ENCODE results near the gene PRR11. TPM values are rescaled to one million over a fixed set of nuclear protein-coding genes. Genes with fewer than 3 reads are reported as not detected.
A peak's percentile ranks its signal among the peaks of the same experiment; 100 is the strongest.

Gene PRR11
- total and polyA plus RNA-seq, 2 of the 8 experiments (the other 6 are each of a cell fraction or from before 2014, with no cell fraction given), result 32.7 to 83.0 TPM

DNA sequence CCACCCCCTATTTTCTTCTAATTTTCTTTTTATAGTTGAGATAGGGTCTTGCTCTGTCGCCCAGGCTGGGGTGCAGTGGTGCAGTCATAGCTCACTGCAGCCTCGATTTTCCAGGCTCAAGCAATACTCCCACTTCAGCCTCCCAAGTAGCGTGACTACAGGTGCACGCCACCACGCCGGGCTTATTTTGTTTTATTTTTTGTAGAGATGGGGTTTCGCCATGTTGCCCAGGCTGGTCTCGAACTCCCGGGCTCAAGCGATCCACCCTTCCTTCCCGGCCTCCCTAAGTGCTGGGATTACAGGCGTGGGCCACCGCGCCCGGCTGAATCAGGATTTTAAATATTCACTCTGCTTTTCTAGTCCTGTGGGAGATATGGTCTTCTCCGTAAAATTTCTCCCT is 63.8 kb downstream of the PRR11 start:
- no peaks in the 10 kb centered on the region; a peak in 2 of 7 replicates for H3K4me1 ChIP-seq (replicated peaks in 1 of 4; ENCODE audit: control insufficient read depth in 3 of 4, insufficient read depth in 4 of 4, low read length in 3 of 4)
- H3K14ac ChIP-seq (ENCODE audit: insufficient read length), result no peak overlapping the region
- H4K91ac ChIP-seq (replicated peaks; ENCODE audit: insufficient read length, low read length), result no peak overlapping the region
- H3K56ac ChIP-seq (replicated peaks; ENCODE audit: insufficient read length, low read depth, low read length), result no peak overlapping the region
- no peak overlapping the region for H3K9ac ChIP-seq (replicated peaks in 1 of 4; ENCODE audit: extremely low read depth in 1 of 4, low read depth in 3 of 4, low read length in 3 of 4)
- no peak for TF ChIP-seq CHD2 (IDR thresholded peaks at IDR 0.05; ENCODE audit: low read length)
- TF ChIP-seq SAP30 (IDR thresholded peaks at IDR 0.05; ENCODE audit: insufficient read depth, insufficient replicate concordance, low read length), result no peak
- TF ChIP-seq, protein P1, sequence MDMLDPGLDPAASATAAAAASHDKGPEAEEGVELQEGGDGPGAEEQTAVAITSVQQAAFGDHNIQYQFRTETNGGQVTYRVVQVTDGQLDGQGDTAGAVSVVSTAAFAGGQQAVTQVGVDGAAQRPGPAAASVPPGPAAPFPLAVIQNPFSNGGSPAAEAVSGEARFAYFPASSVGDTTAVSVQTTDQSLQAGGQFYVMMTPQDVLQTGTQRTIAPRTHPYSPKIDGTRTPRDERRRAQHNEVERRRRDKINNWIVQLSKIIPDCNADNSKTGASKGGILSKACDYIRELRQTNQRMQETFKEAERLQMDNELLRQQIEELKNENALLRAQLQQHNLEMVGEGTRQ (IDR thresholded peaks at IDR 0.05; ENCODE audit: low read length), result no peak
- no peak for TF ChIP-seq KDM4A (IDR thresholded peaks at IDR 0.05; ENCODE audit: low read depth, low read length, severe bottlenecking)
- TF ChIP-seq TAF7 (optimal IDR thresholded peaks at IDR 0.05; ENCODE audit: borderline replicate concordance, low read depth, low read length), result no peak
- no peak for TF ChIP-seq BRCA1 (IDR thresholded peaks at IDR 0.05; ENCODE audit: low read depth, low read length)
- no peak for TF ChIP-seq POU5F1 (IDR thresholded peaks at IDR 0.05; ENCODE audit: low read depth, low read length)
- peak overlapping the region in 1 of 2 experiments; percentile 64; a peak in 1 of 4 replicates for H3K4me2 ChIP-seq (ENCODE audit: insufficient read depth in 1 of 2, low read depth in 2 of 2, low read length in 2 of 2)
- H3K9me3 ChIP-seq (ENCODE audit: insufficient read depth in 2 of 2, low read depth in 1 of 2, low read length in 1 of 2), result no peaks in the 10 kb centered on the region
- H3K27me3 ChIP-seq (replicated peaks in 1 of 4; ENCODE audit: control insufficient read depth in 3 of 4, extremely low read depth in 1 of 4, insufficient read depth in 3 of 4, low read length in 3 of 4), result no peaks in the 10 kb centered on the region
- no peaks in the 10 kb centered on the region for H3K79me2 ChIP-seq (ENCODE audit: control insufficient read depth in 1 of 2, insufficient read depth in 2 of 2, low read length in 2 of 2)
- H2AFZ ChIP-seq (ENCODE audit: low read length), result peak overlapping the region; percentile 96; the same call in 1 of the 2 replicates
- H3K27ac ChIP-seq (ENCODE audit: low read depth, low read length), result no peak overlapping the region
- H4K8ac ChIP-seq (ENCODE audit: extremely low read depth, insufficient read depth, low read length), result peak overlapping the region; percentile 71; the same call in 1 of the 2 replicates
- ChIA-PET CTCF (ENCODE audit: partially characterized antibody) (interaction anchor here (0.7 to 1.2 kb wide), 2 partner anchors 8 to 11 kb away, joined by 3 to 4 read pairs; no protein-coding TSS in a partner anchor), POLR2A (ENCODE audit: partially characterized antibody) (interaction anchor here (1.3 to 2.0 kb wide), 3 partner anchors 9 to 154 kb away, joined by 3 to 16 read pairs (median 5); partner anchors contain the start of gene SMG8)
- H3K4me3 ChIP-seq (ENCODE audit: extremely low read depth in 1 of 4, insufficient read depth in 2 of 4, low read depth in 3 of 4, low read length in 4 of 4), result no peak overlapping the region
- H2BK20ac ChIP-seq (ENCODE audit: low read length), result no peak overlapping the region
- H3K23ac ChIP-seq (ENCODE audit: insufficient read length), result no peak overlapping the region
- H4K20me1 ChIP-seq (replicated peaks in 1 of 2; ENCODE audit: control insufficient read depth in 1 of 2, insufficient read depth in 2 of 2, low read length in 2 of 2), result peaks cover 0 to 2% of the 10 kb centered on the region in 2 experiments
- 98% methylated on average over 16 of the region's 16 CpGs; no CpG with 5 or more reads in 1 of the 2 experiments for WGBS, 2 experiments (ENCODE audit: extremely low coverage in 1 of 2, insufficient coverage in 1 of 2, insufficient read length in 1 of 2, insufficient replicate concordance in 2 of 2, low coverage in 1 of 2, low lambda C conversion rate in 2 of 2, missing lambda C conversion rate in 1 of 2)
- H3K79me1 ChIP-seq (ENCODE audit: low read depth, low read length), result no peaks in the 10 kb centered on the region
- H4K5ac ChIP-seq (ENCODE audit: insufficient read length, low read depth, low read length), result no peak overlapping the region
- no peak overlapping the region for H2AK5ac ChIP-seq (ENCODE audit: low read depth, low read length)
- H2BK15ac ChIP-seq (ENCODE audit: low read length), result no peak overlapping the region
- H2BK5ac ChIP-seq (ENCODE audit: low read depth, low read length), result no peak overlapping the region
- H2BK120ac ChIP-seq (replicated peaks; ENCODE audit: low read depth, low read length), result no peak overlapping the region
- H3K4ac ChIP-seq (replicated peaks; ENCODE audit: insufficient read length, low read depth, low read length), result no peak overlapping the region
- no peak overlapping the region for H2BK12ac ChIP-seq (ENCODE audit: low read depth, low read length)
- no peak overlapping the region for H3K18ac ChIP-seq (ENCODE audit: extremely low read depth, low read length)
- DNase-seq (ENCODE audit: low read depth in 1 of 2, low spot score in 2 of 2), result peak in 1 of 2 experiments; percentile 20
- no peak for FAIRE-seq
- H3K36me3 ChIP-seq (ENCODE audit: control insufficient read depth in 2 of 4, insufficient read depth in 4 of 4, low read length in 3 of 4), result peaks cover 0 to 6% (median 0%) of the 10 kb centered on the region in 4 experiments; a peak in 2 of 8 replicates
- H3K23me2 ChIP-seq (ENCODE audit: low read depth, low read length), result peaks cover 7% of the 10 kb centered on the region; the same call in 1 of the 2 replicates

All from H1 (cell line).